A673 (cell line): ENCODE measurements around the gene ZNF248.

Source experiments
- EZH2 ChIP-seq: fragments of 200-600 bp; sonication (generic); IDR thresholded peaks from 2 replicates; pipeline ENCODE4 v1.6.1; 2017; ENCODE audit warnings: borderline replicate concordance, low read depth, mild to moderate bottlenecking, mixed read lengths, antibody characterized with exemption, low read length; ENCODE audit not compliant: poor library complexity, severe bottlenecking
- TF ChIP-seq, protein P1 (sequence below): fragments of 300-800, 200-600 bp; sonication (generic); conservative IDR thresholded peaks from 2 replicates; pipeline ENCODE4 v1.5.1; 2017; ENCODE audit warnings: low read depth, mild to moderate bottlenecking, antibody characterized with exemption, low read length, moderate library complexity, mixed read lengths

DNA sequence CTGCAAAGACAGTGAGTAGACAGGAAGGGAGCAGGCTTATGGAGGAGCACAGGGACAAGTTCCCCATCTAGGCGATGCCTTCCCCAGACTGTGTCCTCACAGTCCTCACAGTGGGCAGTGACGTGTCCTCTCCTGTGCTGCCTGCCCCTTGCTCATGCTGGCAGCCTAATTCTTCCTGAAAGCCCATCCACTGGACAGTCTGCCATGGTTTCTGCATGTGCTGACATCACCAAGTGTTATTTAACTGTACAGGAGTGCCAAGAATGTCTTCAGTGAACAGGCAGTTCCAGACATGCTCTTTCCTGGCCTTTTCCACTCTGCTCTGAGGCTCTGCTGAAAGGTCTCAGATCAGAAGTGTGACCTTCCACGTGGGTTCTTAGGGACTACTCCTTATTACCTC lies 54.1 kb downstream of the ZNF248 start:
- TF ChIP-seq, protein P1, sequence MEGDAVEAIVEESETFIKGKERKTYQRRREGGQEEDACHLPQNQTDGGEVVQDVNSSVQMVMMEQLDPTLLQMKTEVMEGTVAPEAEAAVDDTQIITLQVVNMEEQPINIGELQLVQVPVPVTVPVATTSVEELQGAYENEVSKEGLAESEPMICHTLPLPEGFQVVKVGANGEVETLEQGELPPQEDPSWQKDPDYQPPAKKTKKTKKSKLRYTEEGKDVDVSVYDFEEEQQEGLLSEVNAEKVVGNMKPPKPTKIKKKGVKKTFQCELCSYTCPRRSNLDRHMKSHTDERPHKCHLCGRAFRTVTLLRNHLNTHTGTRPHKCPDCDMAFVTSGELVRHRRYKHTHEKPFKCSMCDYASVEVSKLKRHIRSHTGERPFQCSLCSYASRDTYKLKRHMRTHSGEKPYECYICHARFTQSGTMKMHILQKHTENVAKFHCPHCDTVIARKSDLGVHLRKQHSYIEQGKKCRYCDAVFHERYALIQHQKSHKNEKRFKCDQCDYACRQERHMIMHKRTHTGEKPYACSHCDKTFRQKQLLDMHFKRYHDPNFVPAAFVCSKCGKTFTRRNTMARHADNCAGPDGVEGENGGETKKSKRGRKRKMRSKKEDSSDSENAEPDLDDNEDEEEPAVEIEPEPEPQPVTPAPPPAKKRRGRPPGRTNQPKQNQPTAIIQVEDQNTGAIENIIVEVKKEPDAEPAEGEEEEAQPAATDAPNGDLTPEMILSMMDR, result no peak
- no peak for TF ChIP-seq EZH2
